Heart left ventricle (tissue), 16 donors: Measurements from ENCODE around the gene PERM1. TPM values are rescaled to one million over a fixed set of nuclear protein-coding genes. Genes with fewer than 3 reads are reported as not detected.

Experiments used
- ATAC-seq, 4 donors: fragments of 200-7000 bp; cut with Tn5 transposase; one replicate each; pipeline ENCODE4 v1.9.1; 2020 to 2022; ENCODE audit warnings: moderate library complexity in 4 of 4, mild to moderate bottlenecking in 3 of 4, moderate number of reproducible peaks in 1 of 4
- DNase-seq, 5 donors: peaks; one replicate each; pipeline ENCODE4 v3.0.0-alpha.2; 2020
- H3K27ac ChIP-seq, 12 donors: fragments of 200-600 bp; sonication (generic) in 4 of 12; one replicate each; pipeline versions ENCODE4 v1.5.0 to v1.8.0; 2016 to 2022; ENCODE audit warnings: mild to moderate bottlenecking in 2 of 12
- H3K27me3 ChIP-seq, 9 donors: fragments of 200-600 bp; sonication (generic) in 2 of 9; one replicate each; pipeline versions ENCODE4 v1.5.1 to v1.8.0; 2016 to 2022; ENCODE audit warnings: mild to moderate bottlenecking in 3 of 9
- H3K36me3 ChIP-seq, 9 donors: fragments of 200-600 bp; sonication (generic) in 2 of 9; one replicate each; pipeline versions ENCODE4 v1.5.0 to v1.8.0; 2018 to 2022; ENCODE audit warnings: mild to moderate bottlenecking in 2 of 9
- H3K4me1 ChIP-seq, 12 donors: fragments of 200-600 bp; sonication (generic) in 4 of 12; one replicate each; pipeline versions ENCODE4 v1.5.0 to v1.8.0; 2016 to 2022; ENCODE audit warnings: mild to moderate bottlenecking in 3 of 12
- H3K4me3 ChIP-seq, 12 donors: fragments of 200-600 bp; sonication (generic) in 4 of 12; one replicate each; pipeline versions ENCODE4 v1.5.0 to v1.8.0; 2017 to 2022; ENCODE audit warnings: mild to moderate bottlenecking in 9 of 12, moderate library complexity in 4 of 12
- H3K9me3 ChIP-seq, 12 donors: fragments of 200-600 bp; sonication (generic) in 4 of 12; one replicate each; pipeline versions ENCODE4 v1.5.0 to v1.8.0; 2016 to 2022; ENCODE audit warnings: mild to moderate bottlenecking in 1 of 12
- CTCF ChIP-seq, 12 donors: fragments of 200-600 bp; sonication (generic) in 4 of 12; IDR thresholded peaks; one replicate each; pipeline versions ENCODE4 v1.5.0 to v1.8.0; 2018 to 2022; ENCODE audit warnings: antibody characterized with exemption in 12 of 12, mild to moderate bottlenecking in 5 of 12
- POLR2A ChIP-seq, 2 donors: fragments of 450-650 bp; IDR thresholded peaks; one replicate each; pipeline ENCODE4 v1.6.1; 2017; ENCODE audit warnings: antibody characterized with exemption in 2 of 2, mild to moderate bottlenecking in 2 of 2, moderate library complexity in 2 of 2
- WGBS, 4 donors: extraction: QIAGEN DNeasy Blood & Tissue Kit in 2 of 4; methylation state at CpG; one replicate each; pipeline versions ENCODE4 v1.1.5 to v1.1.7; 2013 to 2018; 5-methylcytosine and 5-hydroxymethylcytosine counted together
- intact Hi-C, 10 donors: fragments of 100-400 bp; cut with DNase I; formaldehyde crosslinking; loops; one replicate each; pipeline versions ENCODE4 v1.11.1 to v1.14.2; 2022
- polyA plus RNA-seq, 2 donors: library from polyadenylated mRNA; stranded (reverse); fragments of 200-250 nt; gene quantifications; one replicate each; pipeline ENCODE4 v1.2.3, GENCODE V29; 2013
- total RNA-seq, 9 donors: library from RNA; depleted of rRNA in 2 of 9; stranded (reverse); fragments of >200 nt in 2 of 9; fragmentation: NEBNext Ultra II Directional in 3 of 9; extraction: Animal tissue kit (Norgen Biotek cat#: 25700) in 3 of 9; gene quantifications; one replicate each; pipeline versions ENCODE4 v1.1.0 to v1.2.4, GENCODE V29; 2016 to 2023
- donor health status: ischemic (EF 13 %, LVEDD 7.1; RV severe dilation, severe dysfunction).
- donor health status: healthy with polysubstance abuse.
- donor health status: DM: no; HTN: yes; CAD: no.
- donor health status: DM: no; HTN: no; CAD: no.
- donor health status: ischemic (EF 25% LVEDD 6.9; RV normal size, moderate dysfunction).
- donor health status: ischemic (EF 25% LVEDD 5.7; RV mildly dilated, moderate dysfunction).
- donor health status: healthy.
- donor health status: DM: yes; HTN: yes; CAD: no.
- donor health status: ischemic (EF 35%, LVEDD 5.7; RV mildly dilated, moderate dysfunction).
- donor health status: nonischemic (EF 11% LVEDD 7.7; RV severe dilation, severe dysfunction).
- donor health status: DM: yes; HTN: yes; CAD: no.
- donor health status: PGD.
- donor health status: ischemic (EF 29% LVEDD 5.4; RV normal size, mild dysfunction).
- donor health status: nonischemic (EF 23%, LVEDD 6.1; RV moderate dilation, normal function).

The PERM1 gene
- total and polyA plus RNA-seq, 11 donors, result 52.8 to 353 (median 104) TPM

- TF ChIP-seq CTCF (IDR thresholded peaks at IDR 0.05), result no peak
- no peak for TF ChIP-seq POLR2A (IDR thresholded peaks at IDR 0.05)
- Histone ChIP-seq H3K4me3 (no peak overlapping the region), H3K4me1 (peaks cover 0 to 28% (median 22%) of the 10 kb centered on the region in 12 donors), H3K9me3 (no peaks in the 10 kb centered on the region), H3K27ac (no peak overlapping the region), H3K27me3 (no peaks in the 10 kb centered on the region), H3K36me3 (peaks cover 0 to 68% (median 64%) of the 10 kb centered on the region in 9 donors)
- WGBS, 4 donors, result 59 to 87% (median 78%) methylated on average over 6 of the region's 6 CpGs
- intact Hi-C loops, result loop anchor here in 2 of 10 donors (5.0 to 10.0 kb wide), 2 partner anchors 48 to 51 kb away; no protein-coding TSS in a partner anchor
- DNase-seq (no peak), ATAC-seq (no peak)
These were observed 26.4 kb downstream of the PERM1 start for GRCh38 chr1:955474-955873.

- Histone ChIP-seq H3K27me3 (no peaks in the 10 kb centered on the region), H3K36me3 (peaks cover 0 to 73% (median 69%) of the 10 kb centered on the region in 9 donors), H3K4me3 (no peak overlapping the region), H3K27ac (no peak overlapping the region), H3K4me1 (peaks cover 0 to 24% (median 19%) of the 10 kb centered on the region in 12 donors), H3K9me3 (no peaks in the 10 kb centered on the region)
- TF ChIP-seq POLR2A (IDR thresholded peaks at IDR 0.05) (no peak), CTCF (IDR thresholded peaks at IDR 0.05) (no peak)
- intact Hi-C loops, result loop anchor here in 3 of 10 donors (5.0 to 10.0 kb wide), 3 partner anchors 43 to 50 kb away; no protein-coding TSS in a partner anchor
- WGBS, 4 donors, result 85 to 91% (median 89%) methylated on average over 10 to 13 of the region's 13 CpGs
- DNase-seq (no peak), ATAC-seq (no peak)
These were observed 27.0 kb downstream of the PERM1 start for GRCh38 chr1:954927-955326.

- ATAC-seq (no peak), DNase-seq (no peak)
- no peak overlapping the region for H3K27ac ChIP-seq
- peaks cover 0 to 18% (median 14%) of the 10 kb centered on the region in 12 donors for H3K4me1 ChIP-seq
- intact Hi-C loops, result loop anchor here in 2 of 10 donors (5.0 to 10.0 kb wide), 2 partner anchors 41 to 49 kb away; no protein-coding TSS in a partner anchor
- peaks cover 0 to 85% (median 81%) of the 10 kb centered on the region in 9 donors for H3K36me3 ChIP-seq
- H3K27me3 ChIP-seq, result no peaks in the 10 kb centered on the region
- H3K4me3 ChIP-seq, result no peak overlapping the region
- WGBS, 4 donors, result 90 to 97% (median 91%) methylated on average over 21 to 32 of the region's 32 CpGs
- TF ChIP-seq CTCF (IDR thresholded peaks at IDR 0.05) (no peak), POLR2A (IDR thresholded peaks at IDR 0.05) (no peak)
- H3K9me3 ChIP-seq, result no peaks in the 10 kb centered on the region
These were observed 28.2 kb downstream of the PERM1 start for GRCh38 chr1:953524-954320.

- Histone ChIP-seq H3K4me3 (no peak overlapping the region), H3K36me3 (peaks cover 0 to 95% (median 92%) of the 10 kb centered on the region in 9 donors), H3K27me3 (no peaks in the 10 kb centered on the region), H3K9me3 (no peaks in the 10 kb centered on the region), H3K27ac (no peak overlapping the region), H3K4me1 (peaks cover 0 to 7% (median 4%) of the 10 kb centered on the region in 12 donors)
- DNase-seq, result no peak
- TF ChIP-seq POLR2A (IDR thresholded peaks at IDR 0.05), result no peak
- no peak for TF ChIP-seq CTCF (IDR thresholded peaks at IDR 0.05)
- 87 to 97% (median 90%) methylated on average over 2 to 7 of the region's 7 CpGs for WGBS, 4 donors
- ATAC-seq, result no peak
- intact Hi-C loops, result loop anchor here in 2 of 10 donors (5.0 to 10.0 kb wide), 2 partner anchors 40 to 48 kb away; no protein-coding TSS in a partner anchor
These were observed 29.3 kb downstream of the PERM1 start for GRCh38 chr1:952603-953002.
